ENCODE data around the gene EMC10.

EMC10 gene

GRCh38 chr19:50430888-50431342 lies 45.4 kb upstream of the EMC10 start:
- Histone ChIP-seq H3K36me3 (ENCODE audit: insufficient read depth) (no peaks in the 10 kb centered on the region), H3K9ac (no peak overlapping the region), H3K4me2 (peak overlapping the region; percentile 47; the same call in 1 of the 2 replicates), H3K79me2 (ENCODE audit: insufficient read depth, low read depth) (no peaks in the 10 kb centered on the region), H2AFZ (ENCODE audit: low read depth) (peak overlapping the region; percentile 74; the same call in 1 of the 2 replicates), H3K27ac (no peak overlapping the region), H3K4me3 (IDR thresholded peaks at IDR 0.05; ENCODE audit: insufficient read depth, low read depth, low read length) (no peak overlapping the region), H3K4me1 (ENCODE audit: low read depth, poor library complexity, severe bottlenecking) (peaks cover 23% of the 10 kb centered on the region), H4K20me1 (ENCODE audit: insufficient read depth) (no peaks in the 10 kb centered on the region), H3K27me3 (ENCODE audit: insufficient read depth, low read depth) (peaks cover 38% of the 10 kb centered on the region)
- TF ChIP-seq CTCF (conservative IDR thresholded peaks at IDR 0.05; ENCODE audit: low read depth, low read length), result no peak

- peak overlapping the region; percentile 74 for H2AFZ ChIP-seq (ENCODE audit: low read depth)
- H4K20me1 ChIP-seq (ENCODE audit: insufficient read depth), result no peaks in the 10 kb centered on the region
- H3K9ac ChIP-seq, result no peak overlapping the region
- no peaks in the 10 kb centered on the region for H3K79me2 ChIP-seq (ENCODE audit: insufficient read depth, low read depth)
- peaks cover 44% of the 10 kb centered on the region for H3K27me3 ChIP-seq (ENCODE audit: insufficient read depth, low read depth)
- H3K4me2 ChIP-seq, result peak overlapping the region; percentile 78
- no peaks in the 10 kb centered on the region for H3K36me3 ChIP-seq (ENCODE audit: insufficient read depth)
- H3K27ac ChIP-seq, result no peak overlapping the region
- TF ChIP-seq CTCF (conservative IDR thresholded peaks at IDR 0.05; ENCODE audit: low read depth, low read length), result no peak
- peaks cover 23% of the 10 kb centered on the region for H3K4me1 ChIP-seq (ENCODE audit: low read depth, poor library complexity, severe bottlenecking)
- no peak overlapping the region for H3K4me3 ChIP-seq (IDR thresholded peaks at IDR 0.05; ENCODE audit: insufficient read depth, low read depth, low read length)
Measured at GRCh38 chr19:50431343-50432220, 44.7 kb upstream of the EMC10 start.

GRCh38 chr19:50432221-50433028 lies 43.9 kb upstream of the EMC10 start, which contains the start of gene MYBPC2:
MYBPC2 (plus strand) TSS chr19:50432892; CDS start chr19:50432954, 62 bp downstream.
- H3K36me3 ChIP-seq (ENCODE audit: insufficient read depth), result no peaks in the 10 kb centered on the region
- no peaks in the 10 kb centered on the region for H3K79me2 ChIP-seq (ENCODE audit: insufficient read depth, low read depth)
- H3K4me3 ChIP-seq (IDR thresholded peaks at IDR 0.05; ENCODE audit: insufficient read depth, low read depth, low read length), result no peak within 1 kb of the TSS
- no peaks in the 10 kb centered on the region for H4K20me1 ChIP-seq (ENCODE audit: insufficient read depth)
- peaks cover 23% of the 10 kb centered on the region for H3K4me1 ChIP-seq (ENCODE audit: low read depth, poor library complexity, severe bottlenecking)
- no peak within 1 kb of the TSS for H3K27ac ChIP-seq
- H3K27me3 ChIP-seq (ENCODE audit: insufficient read depth, low read depth), result peaks cover 52% of the 10 kb centered on the region
- H2AFZ ChIP-seq (ENCODE audit: low read depth), result peak within 1 kb of the TSS; percentile 76
- no peak for TF ChIP-seq CTCF (conservative IDR thresholded peaks at IDR 0.05; ENCODE audit: low read depth, low read length)
- peak within 1 kb of the TSS; percentile 25; the same call in 1 of the 2 replicates for H3K9ac ChIP-seq
- peak within 1 kb of the TSS; percentile 78 for H3K4me2 ChIP-seq

All from KMS-11 (cell line).